Stimulated activated CD8-positive, alpha-beta memory T cell treated with anti-CD3 and anti-CD28 coated beads, Interleukin-12 subunit alpha, Interleukin-12 subunit beta, amount 100 ng/mL, for 24 hours (primary cell): ENCODE data around the gene POR.
"Not testable (repeated sequence)": the region's sequence is repeated elsewhere in the genome, so short reads cannot be mapped to it uniquely, and the experiment has no call there.

Experiments
- DNase-seq: peaks from one replicate; pipeline ENCODE4 v3.0.0-alpha.2; 2020; ENCODE audit errors: extremely low read depth

The POR gene

DNA sequence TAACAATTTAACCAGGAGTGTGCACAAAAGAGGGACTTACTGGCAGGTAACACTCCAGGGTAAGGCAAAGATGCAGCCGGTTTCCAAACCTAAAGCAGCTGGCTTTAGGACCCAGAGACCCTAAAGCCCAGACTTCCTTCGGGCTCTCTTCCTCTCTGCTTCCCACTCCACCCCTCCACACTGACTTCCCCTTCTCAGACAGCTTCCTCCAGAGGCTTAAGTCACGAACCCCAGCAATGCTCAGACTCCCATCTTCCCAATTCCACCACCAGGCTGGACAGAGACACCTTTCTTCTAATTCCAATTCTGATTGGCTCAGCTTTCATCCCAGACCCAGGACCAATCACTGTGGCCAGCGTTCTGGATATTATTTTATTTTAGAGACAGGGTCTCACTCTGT lies 108.0 kb downstream of the POR start:
- no peak for DNase-seq

- DNase-seq: not testable (repeated sequence)
Observed at GRCh38 chr7:76029682-76030081, 114.7 kb downstream of the POR start.

GRCh38 chr7:76031964-76032363 lies 117.0 kb downstream of the POR start:
- no peak for DNase-seq
